Caco-2 (cell line): Measurements from ENCODE around the gene MZT2A. TPM values are rescaled to one million over a fixed set of nuclear protein-coding genes. Genes with fewer than 3 reads are reported as not detected.
"Not testable (repeated sequence)": the region's sequence is repeated elsewhere in the genome, so short reads cannot be mapped to it uniquely, and the experiment has no call there.

Source experiments
- BruUV-seq: library from RNA; stranded (reverse); fragments of 400-500 nt; replicated peaks from 2 replicates; lab custom pipeline; 2021; lab: Mats Ljungman, UMichigan
- CTCF ChIA-PET: fragments of 300-600 bp; sonication (Branson Sonifier 250); formaldehyde crosslinking; loops from one replicate; lab custom pipeline; 2022; ENCODE audit warnings: antibody characterized with exemption; lab: Charles Lee
- POLR2A ChIA-PET: fragments of 300-600 bp; sonication (Branson Sonifier 250); formaldehyde crosslinking; loops from one replicate; lab custom pipeline; 2022; ENCODE audit warnings: antibody characterized with exemption; lab: Charles Lee
- DNase-seq, 2 experiments: peaks; one replicate each; pipeline versions ENCODE4 v3.0.0 to v3.0.0-alpha.2; 2020 to 2022
- H3K27me3 ChIP-seq: replicated peaks from 2 replicates; pipeline ENCODE4 v1.6.0; 2011; ENCODE audit warnings: low read length; ENCODE audit not compliant: control insufficient read depth, insufficient read depth
- H3K36me3 ChIP-seq: 2 replicates; pipeline ENCODE4 v1.5.1; 2011; ENCODE audit warnings: low read length; ENCODE audit not compliant: control insufficient read depth, insufficient read depth
- H3K4me1 ChIP-seq: fragments of 250-450 bp; sonication (Bioruptor Pico); 2 replicates; pipeline ENCODE4 v1.5.1; 2020; ENCODE audit warnings: mild to moderate bottlenecking
- H3K4me3 ChIP-seq: 2 replicates; pipeline ENCODE4 v1.5.1; 2011; ENCODE audit warnings: low read depth, mild to moderate bottlenecking, control low read depth, low read length
- H3K9me3 ChIP-seq: fragments of 250-450 bp; sonication (Bioruptor Pico); 2 replicates; pipeline ENCODE4 v1.5.1; 2020; ENCODE audit warnings: mild to moderate bottlenecking, moderate library complexity
- H3K27ac Mint-ChIP-seq: one replicate; pipeline ENCODE4 v1.8.0; 2022; ENCODE audit warnings: mixed read lengths; ENCODE audit not compliant: unreplicated experiment
- H3K27me3 Mint-ChIP-seq: one replicate; pipeline ENCODE4 v1.8.0; 2022; ENCODE audit warnings: mixed read lengths; ENCODE audit not compliant: insufficient read depth, unreplicated experiment
- H3K36me3 Mint-ChIP-seq: one replicate; pipeline ENCODE4 v1.8.0; 2022; ENCODE audit warnings: mild to moderate bottlenecking, mixed read lengths; ENCODE audit not compliant: insufficient read depth, unreplicated experiment
- H3K4me1 Mint-ChIP-seq: one replicate; pipeline ENCODE4 v1.8.0; 2022; ENCODE audit warnings: low read depth, mixed read lengths; ENCODE audit not compliant: unreplicated experiment
- H3K4me3 Mint-ChIP-seq: one replicate; pipeline ENCODE4 v1.8.0; 2022; ENCODE audit warnings: mild to moderate bottlenecking, moderate library complexity, mixed read lengths; ENCODE audit not compliant: unreplicated experiment
- H3K9me3 Mint-ChIP-seq: one replicate; pipeline ENCODE4 v1.8.0; 2022; ENCODE audit warnings: mixed read lengths; ENCODE audit not compliant: unreplicated experiment
- intact Hi-C: fragments of 100-400 bp; cut with micrococcal nuclease; formaldehyde crosslinking; loops from one replicate; pipeline ENCODE4 v1.10.0; 2022; ENCODE audit not compliant: unreplicated experiment
- total RNA-seq: library from RNA; stranded (reverse); gene quantifications from 2 replicates; pipeline ENCODE4 v1.2.3, GENCODE V29; 2022
- TF ChIP-seq, protein P1 (sequence below), 2 experiments: fragments of 200-600 bp in 1 of 2; IDR thresholded peaks; 1 replicate in 1 of 2; 2 replicates in 1 of 2; pipeline versions ENCODE4 v1.5.1 to v1.8.0; 2011 to 2022; ENCODE audit warnings: antibody characterized with exemption in 1 of 2, control low read depth in 1 of 2, inconsistent platforms in 1 of 2, low read depth in 1 of 2, low read length in 1 of 2, mild to moderate bottlenecking in 1 of 2, moderate library complexity in 1 of 2; ENCODE audit not compliant: insufficient read depth in 1 of 2, severe bottlenecking in 1 of 2, unreplicated experiment in 1 of 2

The MZT2A gene
- total RNA-seq, 1 experiment from 2014 or later: 275 TPM

DNA sequence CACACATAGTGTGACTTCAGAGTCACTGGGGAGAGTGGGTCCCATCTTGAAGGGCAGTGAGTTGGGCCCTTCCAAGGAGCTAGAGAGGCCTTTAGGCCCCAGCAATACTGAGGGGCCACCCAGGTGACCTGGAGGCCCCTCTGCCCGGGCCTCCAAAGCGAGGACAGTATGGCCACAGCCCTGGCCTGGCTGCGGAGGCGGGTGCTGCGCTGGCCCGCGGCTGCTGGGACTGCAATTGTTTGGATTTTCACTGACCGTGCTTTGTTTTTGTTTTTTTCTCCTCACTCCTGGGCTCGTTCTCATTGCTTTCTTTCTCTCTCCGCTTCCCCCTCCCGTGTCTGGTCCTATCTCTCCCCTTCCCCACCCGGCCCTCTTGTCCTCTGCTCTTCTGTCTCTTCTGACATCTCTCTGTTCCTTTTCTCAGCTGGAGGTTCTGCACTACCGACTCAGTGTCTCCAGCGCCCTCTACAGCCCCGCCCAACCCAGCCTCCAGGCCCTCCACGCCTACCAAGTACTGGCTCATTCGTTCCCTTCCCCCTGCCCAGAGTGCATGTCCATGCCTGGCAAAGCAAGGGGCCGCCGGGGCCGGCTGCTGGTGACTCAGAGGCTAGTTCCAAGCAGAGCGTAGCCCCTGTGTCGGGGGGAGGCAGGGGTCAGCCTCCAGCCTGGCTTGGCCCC is 19.2 kb upstream of the MZT2A start:
- POLR2A ChIA-PET, H3K4me3 Mint-ChIP-seq: not testable (repeated sequence)

DNA sequence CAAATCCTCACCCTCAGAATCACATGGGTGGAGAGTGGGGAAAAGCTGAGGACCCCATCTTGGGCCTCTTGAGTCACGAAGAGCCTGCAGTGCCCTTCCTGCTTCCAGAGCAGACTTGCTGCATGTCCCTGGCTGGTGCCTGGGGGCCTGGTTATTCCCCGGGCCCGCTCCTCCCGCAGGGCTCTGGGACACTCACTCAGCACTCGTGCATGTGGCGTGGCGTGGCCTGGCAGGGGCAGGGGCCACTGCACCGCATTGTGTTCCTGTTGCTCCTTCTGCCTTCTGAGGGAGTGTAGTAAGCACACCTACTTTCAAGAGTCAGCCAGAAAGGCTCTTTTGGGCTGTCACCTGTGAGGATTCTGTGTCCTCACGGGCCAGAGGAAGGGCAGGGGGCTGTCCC is 17.4 kb upstream of the MZT2A start:
- no peak overlapping the region for H3K4me3 Mint-ChIP-seq
- Histone ChIP-seq H3K9me3 (no peaks in the 10 kb centered on the region), H3K27me3 (no peaks in the 10 kb centered on the region), H3K4me3 (no peak overlapping the region), H3K4me1 (no peaks in the 10 kb centered on the region), H3K36me3 (no peaks in the 10 kb centered on the region)
- CTCF ChIA-PET: no interaction called here
- H3K27ac Mint-ChIP-seq: no peak overlapping the region
- no peaks in the 10 kb centered on the region for H3K27me3 Mint-ChIP-seq
- POLR2A ChIA-PET: no interaction called here
- intact Hi-C loops: no loop called here
- no peaks in the 10 kb centered on the region for H3K4me1 Mint-ChIP-seq
- DNase-seq: no peak
- TF ChIP-seq, protein P1, sequence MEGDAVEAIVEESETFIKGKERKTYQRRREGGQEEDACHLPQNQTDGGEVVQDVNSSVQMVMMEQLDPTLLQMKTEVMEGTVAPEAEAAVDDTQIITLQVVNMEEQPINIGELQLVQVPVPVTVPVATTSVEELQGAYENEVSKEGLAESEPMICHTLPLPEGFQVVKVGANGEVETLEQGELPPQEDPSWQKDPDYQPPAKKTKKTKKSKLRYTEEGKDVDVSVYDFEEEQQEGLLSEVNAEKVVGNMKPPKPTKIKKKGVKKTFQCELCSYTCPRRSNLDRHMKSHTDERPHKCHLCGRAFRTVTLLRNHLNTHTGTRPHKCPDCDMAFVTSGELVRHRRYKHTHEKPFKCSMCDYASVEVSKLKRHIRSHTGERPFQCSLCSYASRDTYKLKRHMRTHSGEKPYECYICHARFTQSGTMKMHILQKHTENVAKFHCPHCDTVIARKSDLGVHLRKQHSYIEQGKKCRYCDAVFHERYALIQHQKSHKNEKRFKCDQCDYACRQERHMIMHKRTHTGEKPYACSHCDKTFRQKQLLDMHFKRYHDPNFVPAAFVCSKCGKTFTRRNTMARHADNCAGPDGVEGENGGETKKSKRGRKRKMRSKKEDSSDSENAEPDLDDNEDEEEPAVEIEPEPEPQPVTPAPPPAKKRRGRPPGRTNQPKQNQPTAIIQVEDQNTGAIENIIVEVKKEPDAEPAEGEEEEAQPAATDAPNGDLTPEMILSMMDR (IDR thresholded peaks at IDR 0.05; ENCODE audit: insufficient read depth in 1 of 2, low read depth in 1 of 2, low read length in 1 of 2, severe bottlenecking in 1 of 2, unreplicated experiment in 1 of 2): no peak
- BruUV-seq: no TSS peak
- H3K9me3 Mint-ChIP-seq: no peaks in the 10 kb centered on the region
- peaks cover 47% of the 10 kb centered on the region for H3K36me3 Mint-ChIP-seq

More for the DNA sequence above, 19.2 kb upstream of the MZT2A start:
- H3K9me3 Mint-ChIP-seq, CTCF ChIA-PET, DNase-seq, H3K27me3 ChIP-seq, H3K4me1 ChIP-seq, H3K36me3 ChIP-seq, H3K27ac Mint-ChIP-seq, H3K4me1 Mint-ChIP-seq, H3K4me3 ChIP-seq, H3K9me3 ChIP-seq, BruUV-seq, H3K27me3 Mint-ChIP-seq, intact Hi-C loops: not testable (repeated sequence)
- H3K36me3 Mint-ChIP-seq: peaks cover 47% of the 10 kb centered on the region

DNA sequence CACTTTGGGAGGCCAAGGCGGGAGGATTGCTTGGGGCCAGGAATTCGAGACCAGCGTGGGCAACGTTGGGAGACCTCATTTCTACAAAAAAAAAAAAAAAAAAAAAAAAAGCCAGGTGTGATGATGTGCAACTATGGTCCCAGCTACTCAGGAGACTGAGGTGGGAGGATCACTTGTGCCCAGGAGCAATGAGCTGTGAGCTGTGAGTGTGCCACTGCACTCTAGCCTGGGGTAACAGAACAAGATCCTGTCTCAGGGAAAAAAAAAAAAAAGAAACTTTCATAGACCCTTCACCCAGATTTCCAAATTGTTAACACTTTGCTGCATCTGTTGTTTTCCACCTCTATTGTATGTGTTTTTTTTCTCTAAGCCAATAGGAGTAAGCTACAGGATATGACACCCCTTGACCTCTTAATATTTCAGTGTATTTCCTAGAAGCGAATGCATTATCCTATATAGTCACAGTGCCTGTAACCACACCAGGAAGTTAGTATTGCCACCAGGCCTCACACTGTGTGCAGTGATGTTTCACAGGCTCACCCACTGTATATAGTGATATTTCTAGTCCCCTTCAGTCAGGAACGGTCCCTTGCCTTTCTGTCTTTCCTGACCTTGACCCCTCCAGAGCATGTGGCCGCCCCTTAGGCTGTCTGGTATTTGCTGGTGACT is 12.0 kb upstream of the MZT2A start:
- H3K27ac Mint-ChIP-seq, BruUV-seq, H3K27me3 Mint-ChIP-seq, H3K9me3 Mint-ChIP-seq, H3K9me3 ChIP-seq, H3K4me3 Mint-ChIP-seq, H3K27me3 ChIP-seq, DNase-seq, H3K36me3 ChIP-seq, H3K4me1 Mint-ChIP-seq, H3K4me3 ChIP-seq, H3K4me1 ChIP-seq, POLR2A ChIA-PET, intact Hi-C loops: not testable (repeated sequence)
- CTCF ChIA-PET: interaction anchor here (1.2 kb wide), 1 partner anchor 11 kb away, joined by 4 read pairs; no protein-coding TSS in a partner anchor
- peaks cover 80% of the 10 kb centered on the region for H3K36me3 Mint-ChIP-seq

DNA sequence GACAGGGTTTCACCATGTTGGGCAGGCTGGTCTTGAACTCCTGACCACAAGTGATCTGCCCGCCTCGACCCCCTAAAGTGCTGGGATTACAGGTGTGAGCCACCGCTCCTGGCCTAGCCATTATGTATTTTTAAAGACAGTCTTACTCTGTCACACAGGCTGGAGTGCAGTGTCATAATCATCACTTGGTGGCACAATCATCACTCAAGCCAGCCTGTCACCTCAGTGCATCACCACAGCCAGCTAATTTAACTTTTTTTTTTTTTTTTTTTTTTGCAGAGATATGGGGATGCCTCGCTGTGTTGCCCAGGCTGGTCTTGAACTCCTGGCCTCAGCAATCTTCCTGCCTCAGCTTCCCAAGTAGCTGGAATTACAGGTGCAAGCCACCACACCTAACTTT is 11.4 kb upstream of the MZT2A start:
- peaks cover 75% of the 10 kb centered on the region for H3K36me3 Mint-ChIP-seq
- H3K36me3 ChIP-seq: not testable (repeated sequence)

DNA sequence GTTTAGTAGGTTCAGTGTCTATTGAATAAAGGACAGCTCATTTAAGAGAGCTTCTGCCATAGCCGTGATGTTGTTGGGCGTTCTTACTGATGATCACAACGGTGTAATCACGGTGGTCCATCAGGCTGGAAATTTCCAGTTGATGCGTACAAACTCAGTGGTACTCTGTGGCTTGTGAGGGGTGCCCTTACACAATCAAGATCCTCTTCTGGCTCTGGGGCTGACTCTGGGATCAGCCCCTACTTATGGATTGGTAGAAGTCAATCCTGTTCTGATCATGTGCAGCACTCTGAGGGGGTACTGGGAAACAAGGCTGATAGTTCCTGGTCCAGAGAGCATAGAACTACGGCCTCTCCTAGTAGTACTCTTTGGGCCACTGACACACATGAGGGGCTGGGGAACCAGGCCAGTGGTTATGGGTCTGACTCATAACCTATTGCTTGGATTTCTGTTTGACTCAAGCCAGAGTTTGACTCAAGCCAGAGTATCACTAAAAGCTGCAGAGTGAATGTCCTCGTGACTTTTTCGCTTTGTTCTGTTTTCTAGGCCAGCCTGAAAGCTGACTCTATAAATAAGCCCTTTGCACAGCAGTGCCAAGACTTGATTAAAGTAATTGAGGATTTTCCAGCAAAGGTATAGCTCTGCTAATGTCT is 6.2 kb upstream of the MZT2A start:
- intact Hi-C loops: loop anchor here (10.0 kb wide), 1 partner anchor 916 kb away; the partner anchor contains the start of gene GPR39

More for the DNA sequence above, 11.4 kb upstream of the MZT2A start:
- H3K4me1 Mint-ChIP-seq, H3K4me3 ChIP-seq, H3K27me3 Mint-ChIP-seq, H3K4me1 ChIP-seq, H3K9me3 ChIP-seq, H3K27ac Mint-ChIP-seq, BruUV-seq, H3K4me3 Mint-ChIP-seq, POLR2A ChIA-PET, intact Hi-C loops, H3K27me3 ChIP-seq, DNase-seq, H3K9me3 Mint-ChIP-seq: not testable (repeated sequence)
- CTCF ChIA-PET: interaction anchor here (0.5 kb wide), 1 partner anchor 11 kb away, joined by 4 read pairs; no protein-coding TSS in a partner anchor

DNA sequence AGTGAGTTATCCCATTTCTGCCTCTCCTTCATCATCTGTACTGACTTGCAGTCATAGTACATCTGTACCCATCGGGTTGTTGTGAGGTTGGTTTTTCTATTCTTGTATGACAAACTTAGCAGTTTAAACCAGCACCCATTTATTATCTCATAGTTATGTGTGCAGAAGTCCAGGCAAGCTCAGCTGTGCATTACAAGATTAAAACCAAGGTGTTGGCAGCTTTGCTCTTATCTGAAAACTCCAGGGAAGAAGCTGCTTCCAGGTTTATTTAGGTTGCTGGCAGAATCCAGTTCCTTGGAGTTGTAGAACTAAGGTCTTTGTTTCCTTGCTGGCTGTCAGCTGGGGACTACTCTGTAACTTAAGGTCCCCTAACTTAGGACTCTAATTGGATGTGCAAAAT is 3.3 kb upstream of the MZT2A start:
- H3K9me3 ChIP-seq, POLR2A ChIA-PET, H3K27me3 ChIP-seq, H3K4me3 ChIP-seq, DNase-seq, H3K27ac Mint-ChIP-seq, H3K4me1 Mint-ChIP-seq, H3K27me3 Mint-ChIP-seq, H3K4me1 ChIP-seq, H3K36me3 ChIP-seq, H3K9me3 Mint-ChIP-seq: not testable (repeated sequence)
- TSS peak; percentile 2 for BruUV-seq
- CTCF ChIA-PET: interaction anchor here (0.7 kb wide), 1 partner anchor 177 kb away, joined by 4 read pairs; no protein-coding TSS in a partner anchor
- intact Hi-C loops: loop anchor here (10.0 kb wide), 1 partner anchor 919 kb away; the partner anchor contains the start of gene GPR39
- Mint-ChIP-seq H3K36me3 (peaks cover 44% of the 10 kb centered on the region), H3K4me3 (peak overlapping the region; percentile 11)

More for the DNA sequence above, 6.2 kb upstream of the MZT2A start:
- BruUV-seq, CTCF ChIA-PET, H3K9me3 ChIP-seq, H3K4me3 ChIP-seq, H3K27ac Mint-ChIP-seq, POLR2A ChIA-PET, H3K4me1 ChIP-seq, H3K9me3 Mint-ChIP-seq, H3K4me1 Mint-ChIP-seq, H3K36me3 ChIP-seq, H3K27me3 ChIP-seq, H3K4me3 Mint-ChIP-seq, H3K27me3 Mint-ChIP-seq, DNase-seq: not testable (repeated sequence)
- peaks cover 44% of the 10 kb centered on the region for H3K36me3 Mint-ChIP-seq
